ENCODE data around the gene KLF9. TPM values are rescaled to one million over a fixed set of nuclear protein-coding genes. Genes with fewer than 3 reads are reported as not detected.

Gene KLF9
- total RNA-seq, 1 experiment from 2014 or later = 0.26 TPM

DNA sequence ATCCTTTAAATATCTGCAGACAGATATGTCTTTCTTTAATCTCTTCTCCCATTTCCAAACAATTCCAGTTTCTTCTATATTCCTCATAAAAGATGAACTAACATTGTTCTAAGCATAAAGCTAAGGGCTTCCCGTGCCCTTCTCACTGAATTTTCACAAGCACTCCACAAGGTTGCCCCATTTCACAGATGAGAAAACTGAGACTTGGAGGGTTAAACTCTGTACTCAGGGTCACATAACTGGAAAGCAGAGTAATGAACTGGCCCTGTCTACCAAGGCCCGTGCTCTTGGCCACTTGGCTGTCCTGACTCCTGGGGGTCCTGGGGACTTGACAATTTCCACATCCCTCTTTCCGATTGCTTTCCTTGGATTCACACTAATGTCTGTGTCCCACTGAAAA is 25.3 kb downstream of the KLF9 start:
- H2BK120ac ChIP-seq (ENCODE audit: low read depth, low read length, poor library complexity, severe bottlenecking) = no peak overlapping the region
- no peaks in the 10 kb centered on the region for H3K23me2 ChIP-seq (ENCODE audit: insufficient read length, low read depth, low read length, poor library complexity, severe bottlenecking)
- no peak for DNase-seq
- WGBS (ENCODE audit: extremely low coverage, insufficient read length, low lambda C conversion rate) = no CpG with 5 or more reads among the region's 3 CpGs
- no peaks in the 10 kb centered on the region for H3K9me3 ChIP-seq (ENCODE audit: control insufficient read depth, low read depth, low read length)
- no peak overlapping the region for H2BK15ac ChIP-seq (ENCODE audit: low read depth, low read length)
- H3K18ac ChIP-seq (ENCODE audit: insufficient read length, low read depth, low read length) = no peak overlapping the region
- H4K20me1 ChIP-seq (ENCODE audit: control insufficient read depth, insufficient read depth, insufficient read length) = no peaks in the 10 kb centered on the region
- H2BK20ac ChIP-seq (ENCODE audit: low read depth, low read length, poor library complexity, severe bottlenecking) = no peak overlapping the region
- no peaks in the 10 kb centered on the region for H3K36me3 Mint-ChIP-seq (ENCODE audit: insufficient read depth in 1 of 3, low read depth in 3 of 3)
- no peak overlapping the region for H4K91ac ChIP-seq (ENCODE audit: insufficient read length, low read depth, low read length)
- no peak overlapping the region for H3T11ph ChIP-seq (ENCODE audit: low read length)
- H3K4me2 ChIP-seq (ENCODE audit: insufficient read depth, insufficient read length, low read length) = no peak overlapping the region
- H3K9me3 Mint-ChIP-seq = no peaks in the 10 kb centered on the region
- H3K79me2 ChIP-seq (ENCODE audit: insufficient read depth, low read length) = no peaks in the 10 kb centered on the region
- no peak overlapping the region for H3K14ac ChIP-seq (ENCODE audit: insufficient read depth, low read length)
- no peaks in the 10 kb centered on the region for H3K79me1 ChIP-seq (ENCODE audit: insufficient read depth, low read depth, low read length, poor library complexity, severe bottlenecking)
- no peak overlapping the region for H3K23ac ChIP-seq (ENCODE audit: insufficient read length, low read depth, low read length)
- no peak overlapping the region for H2BK12ac ChIP-seq (ENCODE audit: insufficient read length, low read depth, low read length)
- no peaks in the 10 kb centered on the region for H3K4me1 ChIP-seq (ENCODE audit: insufficient read depth, low read length)
- no peaks in the 10 kb centered on the region; the same call in none of the 2 replicates for H3K27me3 Mint-ChIP-seq (ENCODE audit: low read depth)
- no peaks in the 10 kb centered on the region for H3K27me3 ChIP-seq (ENCODE audit: insufficient read depth, low read length)
- H3K27ac ChIP-seq (ENCODE audit: insufficient read length, low read depth, low read length) = no peak overlapping the region
- no peak overlapping the region for H3K4ac ChIP-seq (ENCODE audit: low read depth, low read length)
- H3K4me1 Mint-ChIP-seq = peaks cover 5 to 15% of the 10 kb centered on the region in 2 experiments
- H4K5ac ChIP-seq (ENCODE audit: insufficient read length, low read depth, low read length) = no peak overlapping the region
- no peak overlapping the region for H3K56ac ChIP-seq (ENCODE audit: insufficient read length, low read depth, low read length)
- no peak overlapping the region for H3K9ac ChIP-seq (ENCODE audit: extremely low read depth, insufficient read length, low read length)
- no peak overlapping the region for H3K4me3 Mint-ChIP-seq
- H2AFZ ChIP-seq (ENCODE audit: low read length) = no peak overlapping the region
- no peak overlapping the region for H2AK5ac ChIP-seq (ENCODE audit: insufficient read length, low read length)
- no peak overlapping the region for H3K27ac Mint-ChIP-seq
- TF ChIP-seq, protein P1, sequence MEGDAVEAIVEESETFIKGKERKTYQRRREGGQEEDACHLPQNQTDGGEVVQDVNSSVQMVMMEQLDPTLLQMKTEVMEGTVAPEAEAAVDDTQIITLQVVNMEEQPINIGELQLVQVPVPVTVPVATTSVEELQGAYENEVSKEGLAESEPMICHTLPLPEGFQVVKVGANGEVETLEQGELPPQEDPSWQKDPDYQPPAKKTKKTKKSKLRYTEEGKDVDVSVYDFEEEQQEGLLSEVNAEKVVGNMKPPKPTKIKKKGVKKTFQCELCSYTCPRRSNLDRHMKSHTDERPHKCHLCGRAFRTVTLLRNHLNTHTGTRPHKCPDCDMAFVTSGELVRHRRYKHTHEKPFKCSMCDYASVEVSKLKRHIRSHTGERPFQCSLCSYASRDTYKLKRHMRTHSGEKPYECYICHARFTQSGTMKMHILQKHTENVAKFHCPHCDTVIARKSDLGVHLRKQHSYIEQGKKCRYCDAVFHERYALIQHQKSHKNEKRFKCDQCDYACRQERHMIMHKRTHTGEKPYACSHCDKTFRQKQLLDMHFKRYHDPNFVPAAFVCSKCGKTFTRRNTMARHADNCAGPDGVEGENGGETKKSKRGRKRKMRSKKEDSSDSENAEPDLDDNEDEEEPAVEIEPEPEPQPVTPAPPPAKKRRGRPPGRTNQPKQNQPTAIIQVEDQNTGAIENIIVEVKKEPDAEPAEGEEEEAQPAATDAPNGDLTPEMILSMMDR (conservative IDR thresholded peaks at IDR 0.05) = no peak
- H2BK5ac ChIP-seq (ENCODE audit: insufficient read length, low read length) = no peak overlapping the region
- H4K8ac ChIP-seq (replicated peaks; ENCODE audit: insufficient read length, low read depth, low read length) = no peak overlapping the region

Measured in H9 (cell line).